ENCODE results near the gene ARHGAP25.

DNA sequence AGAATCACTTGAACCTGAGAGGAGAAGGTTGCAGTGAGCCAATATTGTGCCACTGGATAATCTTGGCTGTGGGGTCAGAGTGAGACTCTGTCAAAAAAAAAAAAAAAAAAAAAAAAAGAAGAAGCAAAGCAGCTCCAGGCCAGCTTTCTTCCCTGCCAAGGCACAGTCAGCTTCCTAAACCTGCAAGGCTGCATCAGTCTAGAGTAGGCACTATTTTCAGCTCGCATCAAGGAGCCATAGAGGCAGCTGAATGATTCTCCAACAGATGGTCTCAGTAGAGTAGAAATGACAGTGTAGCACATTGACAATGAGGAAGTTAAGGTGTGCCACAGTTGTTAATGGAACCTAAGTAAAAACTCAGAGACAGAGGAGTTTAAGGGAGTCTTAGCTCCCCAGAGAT is 101.0 kb downstream of the ARHGAP25 start:
- no peak for TF ChIP-seq POLR2A (IDR thresholded peaks at IDR 0.05; ENCODE audit: low read depth, low read length)
- TF ChIP-seq POLR2AphosphoS5 (IDR thresholded peaks at IDR 0.05; ENCODE audit: low read depth, low read length), result no peak

Data from GM12891 (cell line).